Left lobe of liver (tissue), 2 donors: ENCODE measurements around the gene ZNF516. TPM values are rescaled to one million over a fixed set of nuclear protein-coding genes. Genes with fewer than 3 reads are reported as not detected.
"Not testable (repeated sequence)": the region's sequence is repeated elsewhere in the genome, so short reads cannot be mapped to it uniquely, and the experiment has no call there.

ENCODE experiments used
- ATAC-seq: fragments of 200-7000 bp; cut with Tn5 transposase; one replicate; pipeline ENCODE4 v1.9.1; 2020; ENCODE audit warnings: mild to moderate bottlenecking, moderate library complexity
- DNase-seq: peaks from one replicate; pipeline ENCODE4 v3.0.0-alpha.2; 2020; ENCODE audit warnings: low spot score
- total RNA-seq: library from RNA; stranded (reverse); gene quantifications from one replicate; pipeline ENCODE4 v1.2.1, GENCODE V29; 2021
- donor health status: DM: no; HTN: no; CAD: no; lungs with moderate emphysema.
- donor health status: DM: no; HTN: yes; CAD: no.

The ZNF516 gene
- total RNA-seq, result 16.2 TPM

DNA sequence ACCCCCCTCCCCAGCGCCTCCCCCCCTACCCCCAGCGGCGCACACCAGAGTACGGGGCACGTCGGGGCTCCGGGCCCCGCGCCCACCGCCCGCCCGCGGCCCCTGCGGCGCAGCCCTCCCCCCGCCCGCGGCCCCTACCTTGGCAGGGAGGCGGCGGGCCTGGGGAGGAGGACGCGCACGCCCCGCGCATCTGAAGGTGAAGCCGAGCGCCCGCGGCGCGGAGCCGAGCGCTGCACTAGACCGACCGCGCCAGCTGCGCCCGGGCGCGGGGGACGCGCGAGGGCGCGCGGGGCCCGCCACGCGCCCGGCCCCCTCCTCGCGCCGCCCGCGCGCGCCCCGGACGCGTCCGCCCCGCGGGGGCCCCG, at the start of gene ZNF516:
TSS of gene ZNF516 (minus strand) at position 237 of the 365 bp plus-strand sequence. CDS start 52,188 bp downstream, outside the sequence.
- ATAC-seq (peak; percentile 6), DNase-seq (no peak)

DNA sequence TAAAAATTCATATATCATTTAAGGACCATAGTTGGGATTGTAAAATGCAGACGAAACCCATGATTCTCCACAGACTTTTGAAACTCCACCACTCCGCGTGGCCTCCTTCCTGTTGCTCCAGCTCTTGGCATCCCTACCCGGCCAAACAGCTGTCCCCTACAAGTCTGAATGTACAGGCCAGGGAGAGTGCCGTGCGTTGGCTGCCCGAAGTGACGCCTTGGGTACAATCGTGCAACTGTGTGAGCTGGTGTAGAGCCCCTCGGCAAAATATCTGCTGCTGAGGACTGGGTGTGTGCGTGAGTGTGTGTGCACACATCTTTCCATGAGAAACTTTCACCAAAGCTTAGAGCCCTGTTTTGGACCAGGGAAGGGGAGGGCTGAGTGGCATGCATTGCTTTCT, 43.8 kb upstream of the ZNF516 start:
- DNase-seq (no peak), ATAC-seq (no peak)

- ATAC-seq, result no peak
- DNase-seq, result no peak
These were observed 42.6 kb upstream of the ZNF516 start for GRCh38 chr18:76537621-76538020.

- not testable (repeated sequence) for ATAC-seq, DNase-seq
These were observed 41.6 kb upstream of the ZNF516 start for GRCh38 chr18:76536593-76536992.

DNA sequence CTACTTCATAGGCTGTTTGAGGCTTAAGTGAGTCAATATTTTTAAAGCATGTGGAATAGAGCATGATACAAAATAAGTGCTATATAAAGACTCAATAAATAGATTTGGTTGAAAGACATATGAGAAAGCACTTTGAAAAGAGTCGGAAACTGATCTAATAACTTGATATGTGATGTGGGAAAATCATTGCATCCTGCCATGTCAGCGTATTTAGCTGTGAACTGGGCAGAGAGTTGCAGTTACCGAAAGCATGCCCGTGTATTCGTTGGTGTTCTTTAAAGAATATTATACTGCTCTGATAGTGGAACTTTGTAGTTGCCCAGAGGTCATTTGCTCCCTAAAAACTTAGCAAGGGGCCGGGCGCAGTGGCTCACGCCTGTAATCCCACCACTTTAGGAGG, 37.8 kb upstream of the ZNF516 start:
- ATAC-seq (no peak), DNase-seq (no peak)

GRCh38 chr18:76530846-76531245, 35.8 kb upstream of the ZNF516 start:
- DNase-seq (no peak), ATAC-seq (no peak)

DNA sequence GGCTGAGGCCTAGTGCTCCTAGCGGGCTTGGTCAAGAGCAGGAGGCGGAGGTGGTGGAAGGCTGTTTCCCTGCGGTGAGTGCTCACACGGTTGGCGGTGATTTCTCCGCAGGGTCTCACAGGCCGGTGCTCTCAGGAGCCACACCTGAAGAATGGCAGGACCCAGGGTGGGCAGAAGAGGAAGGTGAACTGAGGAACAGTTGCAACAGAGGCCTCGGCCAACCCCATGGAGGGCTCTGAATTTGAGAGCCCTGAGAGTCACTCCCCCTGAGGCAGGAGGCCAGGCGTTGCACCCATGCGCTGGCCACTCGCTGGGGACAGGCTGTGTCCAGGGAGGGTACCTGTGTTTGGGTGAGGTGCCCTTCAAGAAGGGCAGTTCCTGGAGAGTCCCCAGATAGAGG, 35.3 kb upstream of the ZNF516 start:
- ATAC-seq, result no peak
- no peak for DNase-seq

- no peak for ATAC-seq
- DNase-seq, result no peak
These were observed 34.4 kb upstream of the ZNF516 start for GRCh38 chr18:76529433-76529811.

GRCh38 chr18:76528477-76529432, 33.7 kb upstream of the ZNF516 start:
- ATAC-seq (peak; percentile 84), DNase-seq (no peak)

DNA sequence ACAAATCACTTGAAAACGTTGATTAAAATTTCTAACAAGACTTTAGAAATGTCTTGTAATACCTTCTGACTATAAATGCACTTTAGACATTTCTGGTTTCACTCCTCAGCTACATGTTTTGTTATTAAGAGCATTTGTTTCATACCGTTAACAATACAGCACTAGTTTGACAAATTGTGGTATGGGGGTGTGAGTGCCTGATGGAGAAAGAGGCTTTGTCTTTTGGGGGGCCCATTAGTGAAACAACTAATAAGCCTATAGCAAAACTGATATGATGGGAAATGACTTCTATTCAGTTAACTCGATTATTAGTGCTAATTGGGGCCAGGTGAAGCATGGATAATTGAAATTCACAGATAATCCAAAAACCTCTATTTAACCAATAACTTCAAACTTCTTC, 30.9 kb upstream of the ZNF516 start:
- DNase-seq (no peak), ATAC-seq (no peak)

DNA sequence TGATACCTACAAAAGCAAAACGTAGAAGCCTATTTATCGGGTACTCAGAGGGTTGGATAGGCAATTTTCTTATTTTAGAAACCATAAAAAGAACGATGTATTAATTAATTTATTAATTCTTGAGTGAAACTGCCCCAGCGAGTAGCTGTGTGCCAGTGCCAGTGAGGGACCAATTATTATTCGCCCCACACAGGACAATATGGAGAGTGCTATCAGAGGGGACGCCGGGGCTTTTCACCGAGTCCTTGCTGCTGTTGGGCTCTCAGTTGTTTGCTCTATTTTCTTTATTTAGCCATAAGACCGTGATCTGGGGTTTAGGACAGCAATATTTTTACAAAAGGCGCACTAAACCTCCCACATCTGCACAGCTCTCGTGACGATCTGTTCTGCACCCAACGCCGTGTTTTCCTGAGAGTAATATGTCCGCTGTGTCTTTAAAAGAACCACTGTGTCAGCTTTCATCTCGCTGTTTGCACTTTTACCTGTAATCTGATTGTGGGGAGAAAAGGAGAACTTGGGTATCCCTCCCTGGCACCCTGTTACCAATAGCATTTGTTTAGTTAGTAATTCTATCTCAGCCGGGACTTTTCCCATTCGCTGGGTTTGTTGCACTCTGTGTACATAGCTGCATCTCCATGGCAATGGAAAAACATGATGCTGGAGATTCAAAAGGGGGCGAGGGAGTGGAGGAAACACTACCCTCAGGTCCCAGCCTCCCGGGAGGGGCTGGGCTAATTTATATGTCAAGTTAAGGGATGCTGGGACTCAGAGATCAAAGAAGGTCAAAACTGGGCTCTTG, 30.1 kb upstream of the ZNF516 start:
- peak; percentile 22 for ATAC-seq
- no peak for DNase-seq

GRCh38 chr18:76524477-76524876, 29.4 kb upstream of the ZNF516 start:
- no peak for DNase-seq
- ATAC-seq, result no peak

- DNase-seq, result no peak
- no peak for ATAC-seq
These were observed 27.5 kb upstream of the ZNF516 start for GRCh38 chr18:76522551-76522950.

- DNase-seq (no peak), ATAC-seq (no peak)
These were observed 27.1 kb upstream of the ZNF516 start for GRCh38 chr18:76522122-76522503.

GRCh38 chr18:76521417-76522121, 26.5 kb upstream of the ZNF516 start:
- DNase-seq (no peak), ATAC-seq (no peak)

DNA sequence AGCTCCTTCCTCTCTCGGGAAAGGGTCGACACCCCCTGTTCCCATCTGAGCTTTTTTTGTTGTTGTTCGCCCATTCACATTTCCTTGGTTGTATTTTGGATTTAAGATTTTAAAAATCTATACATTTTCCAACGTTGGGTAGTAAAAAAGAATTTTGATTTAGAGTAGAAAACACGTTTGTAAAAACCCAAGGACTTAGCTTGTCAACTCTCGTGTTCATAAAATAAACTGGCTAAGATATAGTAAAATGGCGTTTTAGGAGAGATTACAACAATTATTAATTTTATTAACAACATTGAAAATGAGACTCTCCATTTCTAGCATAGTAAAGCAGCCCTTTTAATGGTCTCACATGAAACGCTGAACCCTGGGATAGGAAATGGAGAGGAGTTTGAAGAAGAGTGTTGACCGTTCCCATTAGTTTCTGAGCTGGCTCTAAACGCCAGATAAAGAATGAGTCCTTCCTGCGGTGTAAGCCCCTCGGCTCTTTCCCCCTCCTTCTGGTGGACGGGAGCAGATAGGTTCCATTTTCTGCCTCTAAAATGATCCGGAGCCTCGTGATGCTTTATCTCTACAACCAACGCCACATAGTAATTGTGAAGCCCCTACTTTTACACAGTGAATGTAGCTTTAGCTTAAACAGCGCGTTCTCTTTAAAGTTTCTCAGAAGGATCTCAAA, 24.0 kb upstream of the ZNF516 start:
- no peak for DNase-seq
- no peak for ATAC-seq

DNA sequence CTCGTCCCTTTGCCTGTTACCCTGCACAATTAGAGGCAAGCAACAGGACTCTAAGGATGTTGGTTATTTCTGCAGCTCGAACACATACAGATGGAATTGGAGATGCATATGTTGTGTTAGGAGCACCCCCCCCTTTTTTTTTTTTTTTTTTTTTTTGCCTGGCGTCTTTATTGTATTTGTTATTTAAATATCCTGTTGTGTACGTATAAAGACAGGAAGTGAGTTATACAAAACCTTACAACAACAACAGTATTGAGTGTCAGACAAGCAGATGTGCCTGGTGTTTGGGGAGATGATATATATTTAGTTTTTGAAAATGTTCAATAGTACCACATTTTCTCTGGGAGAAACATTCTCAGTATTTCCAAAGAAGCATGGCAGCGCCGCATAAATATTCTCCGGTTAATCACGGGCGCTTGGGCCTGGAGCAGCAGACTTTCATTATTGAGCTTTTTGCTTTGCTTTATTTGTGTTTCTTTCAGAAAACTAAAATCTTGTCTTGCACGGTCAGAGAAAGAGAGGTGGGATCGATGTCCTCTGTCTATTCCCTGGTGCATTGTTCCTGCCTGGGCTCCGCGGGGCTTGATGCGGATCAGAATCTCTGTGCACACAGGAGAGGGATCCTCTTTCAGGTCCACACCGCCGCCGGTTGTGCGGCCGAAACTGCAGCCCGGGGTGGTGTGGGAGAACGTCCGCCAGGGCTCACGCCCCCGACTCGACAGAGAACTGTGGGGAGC, 23.2 kb upstream of the ZNF516 start:
- ATAC-seq (peak; percentile 55), DNase-seq (no peak)

DNA sequence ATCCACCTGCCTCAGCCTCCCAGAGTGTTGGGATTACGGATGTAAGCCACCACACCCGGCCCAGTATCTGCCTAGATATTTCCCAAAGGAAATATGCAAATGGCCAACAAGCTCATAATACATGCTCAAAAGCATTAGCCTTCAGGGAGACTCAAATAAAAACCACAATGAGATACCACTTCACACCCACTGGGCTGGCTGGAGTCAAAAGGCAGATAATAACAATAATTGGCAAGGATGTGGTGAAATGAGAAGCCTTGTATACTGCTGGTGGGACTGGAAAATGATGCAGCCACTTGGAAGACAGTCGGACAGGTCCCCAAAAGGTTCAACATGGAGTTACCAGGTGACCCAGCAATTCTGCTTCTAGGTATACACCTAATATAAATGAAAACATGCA, 20.5 kb upstream of the ZNF516 start:
- no peak for ATAC-seq
- no peak for DNase-seq

DNA sequence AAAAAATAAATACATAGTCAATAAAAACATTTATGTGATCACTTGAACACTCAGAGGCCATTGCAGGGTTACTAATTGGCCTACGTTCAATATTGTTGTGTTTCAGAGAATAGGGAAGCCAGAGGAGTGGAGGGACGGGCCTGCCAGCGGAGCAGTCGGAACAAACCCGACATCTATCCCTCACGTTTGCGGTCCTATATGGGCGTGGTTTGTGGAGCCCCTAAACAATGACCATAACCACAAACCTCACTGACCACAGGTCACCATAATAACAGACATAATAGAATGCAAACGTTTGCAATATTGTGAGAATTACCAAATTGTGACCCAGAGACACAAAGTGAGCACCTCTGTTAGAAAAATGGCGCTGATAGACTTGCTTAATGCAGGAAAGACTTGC, 19.5 kb upstream of the ZNF516 start:
- ATAC-seq, result no peak
- DNase-seq, result no peak

DNA sequence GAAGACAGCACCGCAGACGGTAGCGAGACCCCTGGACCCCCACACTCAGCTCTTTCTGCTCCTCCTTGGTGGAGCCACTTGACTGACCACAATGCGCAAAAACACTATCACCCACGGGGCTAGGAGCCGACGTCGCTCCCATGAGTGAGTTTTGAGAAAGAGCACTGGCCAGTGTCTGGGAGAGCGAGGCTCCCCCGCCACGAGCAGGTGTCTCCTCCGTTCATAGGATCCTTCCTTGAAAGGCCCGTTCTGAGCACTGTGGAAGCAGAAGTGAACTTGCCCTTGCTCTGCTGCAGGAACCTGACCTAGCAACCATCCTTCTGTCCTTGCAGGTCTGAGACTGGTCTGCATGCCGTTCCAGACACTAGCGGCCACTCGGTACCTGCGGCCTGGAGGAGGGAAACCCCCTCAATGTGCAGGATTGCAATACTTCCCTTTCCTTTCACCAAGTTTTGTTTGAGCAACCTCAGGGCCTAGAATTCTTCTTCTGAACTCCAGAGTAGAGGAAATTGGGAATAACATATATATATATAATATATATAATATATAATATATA, 12.9 kb upstream of the ZNF516 start:
- no peak for ATAC-seq
- DNase-seq, result no peak
